ENCODE results near the gene PLEKHA5. TPM values are rescaled to one million over a fixed set of nuclear protein-coding genes. Genes with fewer than 3 reads are reported as not detected.

Gene PLEKHA5
- polyA plus RNA-seq, 1 donor (not counting 4 experiments of a cell fraction or from before 2014, with no cell fraction given) = 21.7 TPM

- dilution Hi-C loops (cut with MboI; ENCODE audit: extremely low pct_ligation_motif_present, low sequenced_read_pairs) = no loop called here
- H2AFZ ChIP-seq (ENCODE audit: control insufficient read depth, low read length) = no peak overlapping the region
- no peak overlapping the region for H3K9ac ChIP-seq (ENCODE audit: control insufficient read depth, extremely low read depth, insufficient read depth, low read length)
- TF ChIP-seq EZH2 (IDR thresholded peaks at IDR 0.05; ENCODE audit: low read length) (no peak), CTCF (optimal IDR thresholded peaks at IDR 0.05 in 1 of 3, IDR thresholded peaks at IDR 0.05 in 1 of 3, conservative IDR thresholded peaks at IDR 0.05 in 1 of 3; ENCODE audit: extremely low read depth in 1 of 3, insufficient read depth in 2 of 3, low read length in 3 of 3) (no peak)
- H3K9me1 ChIP-seq (ENCODE audit: control insufficient read depth, extremely low read depth, insufficient read depth, low read length) = no peaks in the 10 kb centered on the region
- no peak overlapping the region for H3K27ac ChIP-seq (ENCODE audit: control insufficient read depth, insufficient read depth, low read length)
- peaks cover 28% of the 10 kb centered on the region for H3K79me2 ChIP-seq (ENCODE audit: control insufficient read depth, insufficient read depth, low read length)
- DNase-seq (ENCODE audit: low read depth, low spot score) = no peak
- no peak overlapping the region for H3K4me3 ChIP-seq (ENCODE audit: control insufficient read depth in 2 of 3, extremely low read depth in 1 of 3, insufficient read depth in 2 of 3, low read depth in 1 of 3, low read length in 3 of 3)
- peaks cover 16% of the 10 kb centered on the region for H3K4me1 ChIP-seq (ENCODE audit: control insufficient read depth, extremely low read depth, insufficient read depth, low read length)
- no peaks in the 10 kb centered on the region for H4K20me1 ChIP-seq (ENCODE audit: control insufficient read depth, extremely low read depth, insufficient read depth, low read length)
- H3K36me3 ChIP-seq (ENCODE audit: control insufficient read depth in 2 of 2, extremely low read depth in 1 of 2, insufficient read depth in 2 of 2, low read length in 2 of 2) = no peaks in the 10 kb centered on the region
- H3K9me3 ChIP-seq (ENCODE audit: control insufficient read depth, low read depth, low read length) = no peaks in the 10 kb centered on the region
- H3K27me3 ChIP-seq (ENCODE audit: control insufficient read depth, extremely low read depth, insufficient read depth, low read length) = no peaks in the 10 kb centered on the region
- FAIRE-seq = no peak
- H3K4me2 ChIP-seq (ENCODE audit: control insufficient read depth, extremely low read depth, insufficient read depth, low read depth, low read length) = no peak overlapping the region
These were observed 87.9 kb downstream of the PLEKHA5 start for GRCh38 chr12:19217446-19217845.

GRCh38 chr12:19220205-19220604 is 90.7 kb downstream of the PLEKHA5 start:
- Histone ChIP-seq H3K4me1 (ENCODE audit: control insufficient read depth, extremely low read depth, insufficient read depth, low read length) (peaks cover 16% of the 10 kb centered on the region), H3K4me3 (ENCODE audit: control insufficient read depth in 2 of 3, extremely low read depth in 1 of 3, insufficient read depth in 2 of 3, low read depth in 1 of 3, low read length in 3 of 3) (no peak overlapping the region), H3K9me1 (ENCODE audit: control insufficient read depth, extremely low read depth, insufficient read depth, low read length) (no peaks in the 10 kb centered on the region), H3K4me2 (ENCODE audit: control insufficient read depth, extremely low read depth, insufficient read depth, low read depth, low read length) (peak overlapping the region; percentile 46), H3K27me3 (ENCODE audit: control insufficient read depth, extremely low read depth, insufficient read depth, low read length) (no peaks in the 10 kb centered on the region), H2AFZ (ENCODE audit: control insufficient read depth, low read length) (no peak overlapping the region), H3K9ac (ENCODE audit: control insufficient read depth, extremely low read depth, insufficient read depth, low read length) (no peak overlapping the region), H4K20me1 (ENCODE audit: control insufficient read depth, extremely low read depth, insufficient read depth, low read length) (no peaks in the 10 kb centered on the region), H3K27ac (ENCODE audit: control insufficient read depth, insufficient read depth, low read length) (peak overlapping the region; percentile 44), H3K9me3 (ENCODE audit: control insufficient read depth, low read depth, low read length) (no peaks in the 10 kb centered on the region), H3K36me3 (ENCODE audit: control insufficient read depth in 2 of 2, extremely low read depth in 1 of 2, insufficient read depth in 2 of 2, low read length in 2 of 2) (no peaks in the 10 kb centered on the region), H3K79me2 (ENCODE audit: control insufficient read depth, insufficient read depth, low read length) (peaks cover 46% of the 10 kb centered on the region)
- TF ChIP-seq CTCF (optimal IDR thresholded peaks at IDR 0.05 in 1 of 3, IDR thresholded peaks at IDR 0.05 in 1 of 3, conservative IDR thresholded peaks at IDR 0.05 in 1 of 3; ENCODE audit: extremely low read depth in 1 of 3, insufficient read depth in 2 of 3, low read length in 3 of 3) (no peak), EZH2 (IDR thresholded peaks at IDR 0.05; ENCODE audit: low read length) (no peak)
- DNase-seq (ENCODE audit: low read depth, low spot score) = peak; percentile 40
- no peak for FAIRE-seq
- dilution Hi-C loops (cut with MboI; ENCODE audit: extremely low pct_ligation_motif_present, low sequenced_read_pairs) = no loop called here

Measured in keratinocyte (primary cell).